Neural progenitor cell (in vitro differentiated cells): ENCODE measurements around the gene OTOGL. TPM values are rescaled to one million over a fixed set of nuclear protein-coding genes. Genes with fewer than 3 reads are reported as not detected.

Experiments
- DNase-seq: peaks from one replicate; pipeline ENCODE4 v3.0.0-alpha.2; 2016; ENCODE audit warnings: low spot score
- H2AFZ ChIP-seq: fragments of 200-600 bp; sonication (generic); replicated peaks from 2 replicates; pipeline ENCODE4 v1.6.1; 2016; ENCODE audit warnings: antibody characterized with exemption
- H3F3A ChIP-seq: fragments of 200-600 bp; sonication (generic); 2 replicates; pipeline ENCODE4 v1.6.1; 2016; ENCODE audit warnings: antibody characterized with exemption, low read depth
- H3K27ac ChIP-seq: fragments of 200-600 bp; sonication (generic); 2 replicates; pipeline ENCODE4 v1.5.1; 2016; ENCODE audit warnings: mild to moderate bottlenecking
- H3K27me3 ChIP-seq: fragments of 200-600 bp; sonication (generic); 2 replicates; pipeline ENCODE4 v1.6.1; 2016; ENCODE audit warnings: mild to moderate bottlenecking, moderate library complexity
- H3K36me3 ChIP-seq: fragments of 200-600 bp; sonication (generic); 2 replicates; pipeline ENCODE4 v1.5.1; 2016
- H3K4me1 ChIP-seq: fragments of 200-600 bp; sonication (generic); 2 replicates; pipeline ENCODE4 v1.6.1; 2016; ENCODE audit warnings: mixed run types
- H3K4me2 ChIP-seq: fragments of 200-600 bp; sonication (generic); 2 replicates; pipeline ENCODE4 v1.6.1; 2016
- H3K4me3 ChIP-seq: fragments of 200-600 bp; sonication (generic); 2 replicates; pipeline ENCODE4 v1.5.1; 2016
- H3K79me2 ChIP-seq: fragments of 200-600 bp; sonication (generic); 2 replicates; pipeline ENCODE4 v1.6.1; 2016; ENCODE audit warnings: low read depth
- H3K9ac ChIP-seq: fragments of 200-600 bp; sonication (generic); 2 replicates; pipeline ENCODE4 v1.6.1; 2016
- H3K9me3 ChIP-seq: fragments of 200-600 bp; sonication (generic); 2 replicates; pipeline ENCODE4 v1.5.1; 2016; ENCODE audit warnings: low read depth
- H4K20me1 ChIP-seq: fragments of 200-600 bp; sonication (generic); 2 replicates; pipeline ENCODE4 v1.6.1; 2016; ENCODE audit warnings: low read depth
- H3K27ac Mint-ChIP-seq: 3 replicates; pipeline ENCODE4 v1.8.0; 2021; ENCODE audit warnings: mixed read lengths
- H3K27me3 Mint-ChIP-seq: 2 replicates; pipeline ENCODE4 v1.8.0; 2022; ENCODE audit warnings: low read depth, mild to moderate bottlenecking, inconsistent platforms, moderate library complexity, mixed read lengths; ENCODE audit not compliant: insufficient read depth
- H3K36me3 Mint-ChIP-seq: 3 replicates; pipeline ENCODE4 v1.8.0; 2021; ENCODE audit warnings: mixed read lengths
- H3K4me1 Mint-ChIP-seq: 3 replicates; pipeline ENCODE4 v1.8.0; 2021; ENCODE audit warnings: mixed read lengths
- H3K4me3 Mint-ChIP-seq: 3 replicates; pipeline ENCODE4 v1.8.0; 2021; ENCODE audit warnings: mild to moderate bottlenecking, moderate library complexity, mixed read lengths
- H3K9me3 Mint-ChIP-seq: 3 replicates; pipeline ENCODE4 v1.8.0; 2020; ENCODE audit warnings: mixed read lengths
- EZH2 ChIP-seq: fragments of 200-600 bp; sonication (generic); IDR thresholded peaks from 2 replicates; pipeline ENCODE4 v1.6.1; 2017; ENCODE audit warnings: antibody characterized with exemption, mild to moderate bottlenecking, moderate library complexity
- EZH2phosphoT487 ChIP-seq: fragments of 200-600 bp; sonication (generic); IDR thresholded peaks from 2 replicates; pipeline ENCODE4 v1.6.1; 2017; ENCODE audit warnings: antibody characterized with exemption
- total RNA-seq: library from RNA; depleted of rRNA; stranded (reverse); fragments of >200 nt; gene quantifications from 2 replicates; pipeline ENCODE4 v1.2.3, GENCODE V29; 2015; ENCODE audit warnings: low replicate concordance
- TF ChIP-seq, protein P1 (sequence below): fragments of 200-600 bp; sonication (generic); IDR thresholded peaks from 2 replicates; pipeline ENCODE4 v1.5.1; 2017; ENCODE audit warnings: antibody characterized with exemption, mild to moderate bottlenecking

Gene OTOGL
- total RNA-seq, 1 donor from 2014 or later: 0.13 TPM

DNA sequence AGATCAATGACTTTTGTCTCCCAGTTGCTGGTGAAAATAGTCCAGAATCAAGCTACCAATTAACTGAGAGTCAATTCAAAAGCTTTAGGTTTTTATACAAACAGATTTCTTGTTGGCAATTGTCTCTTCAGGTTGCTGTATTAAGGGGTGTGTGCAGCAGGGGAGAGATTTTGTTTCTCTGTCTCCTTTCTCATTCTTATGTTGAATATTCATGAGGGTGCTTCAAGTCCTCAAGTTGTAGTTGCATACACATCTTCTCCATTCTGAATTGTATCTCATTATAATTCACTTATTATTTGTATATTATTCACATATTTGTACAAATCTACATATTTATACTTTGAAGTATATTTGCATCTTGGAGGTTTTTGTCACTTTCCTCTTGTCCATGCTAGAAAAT is 218.0 kb downstream of the OTOGL start:
- no peak for TF ChIP-seq EZH2phosphoT487
- Histone ChIP-seq H3K27me3 (peaks cover 7% of the 10 kb centered on the region), H3K79me2 (no peaks in the 10 kb centered on the region), H3K4me1 (peaks cover 16% of the 10 kb centered on the region), H3K27ac (no peak overlapping the region), H3K4me2 (peak overlapping the region; percentile 9), H3K36me3 (no peaks in the 10 kb centered on the region), H3F3A (no peaks in the 10 kb centered on the region), H3K9me3 (no peaks in the 10 kb centered on the region), H3K4me3 (no peak overlapping the region), H2AFZ (no peak overlapping the region), H3K9ac (no peak overlapping the region), H4K20me1 (no peaks in the 10 kb centered on the region)
- Mint-ChIP-seq H3K9me3 (no peaks in the 10 kb centered on the region), H3K27ac (no peak overlapping the region), H3K27me3 (no peaks in the 10 kb centered on the region), H3K4me3 (no peak overlapping the region), H3K4me1 (peaks cover 10% of the 10 kb centered on the region), H3K36me3 (no peaks in the 10 kb centered on the region)
- DNase-seq: no peak

DNA sequence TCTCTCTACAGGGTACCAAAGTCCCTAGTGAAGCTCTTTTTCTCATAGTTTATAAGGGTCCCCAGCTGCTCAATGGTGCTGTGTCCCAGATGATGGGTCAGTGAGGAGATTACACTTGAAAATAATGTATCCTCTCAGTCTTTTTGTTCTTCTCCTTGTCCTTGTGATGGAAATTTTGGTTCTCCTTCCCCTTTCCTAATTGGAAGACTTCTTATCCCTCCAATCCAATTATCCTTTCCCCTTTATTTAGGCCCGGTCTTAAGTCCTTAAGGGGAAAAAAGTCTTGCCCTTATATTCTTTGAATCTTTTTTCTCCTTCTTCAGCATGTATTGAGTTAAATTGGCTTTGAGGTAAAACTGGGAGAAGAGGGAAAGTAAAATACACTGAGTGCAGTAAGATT is 218.6 kb downstream of the OTOGL start:
- Mint-ChIP-seq H3K4me3 (no peak overlapping the region), H3K4me1 (peaks cover 10% of the 10 kb centered on the region), H3K27ac (no peak overlapping the region), H3K27me3 (no peaks in the 10 kb centered on the region), H3K9me3 (no peaks in the 10 kb centered on the region), H3K36me3 (no peaks in the 10 kb centered on the region)
- H3K4me1 ChIP-seq: peaks cover 16% of the 10 kb centered on the region
- no peak overlapping the region for H3K4me3 ChIP-seq
- no peaks in the 10 kb centered on the region for H3K9me3 ChIP-seq
- no peaks in the 10 kb centered on the region for H3K79me2 ChIP-seq
- no peak overlapping the region for H3K9ac ChIP-seq
- H2AFZ ChIP-seq: no peak overlapping the region
- H3K27me3 ChIP-seq: peaks cover 7% of the 10 kb centered on the region
- TF ChIP-seq, protein P1, sequence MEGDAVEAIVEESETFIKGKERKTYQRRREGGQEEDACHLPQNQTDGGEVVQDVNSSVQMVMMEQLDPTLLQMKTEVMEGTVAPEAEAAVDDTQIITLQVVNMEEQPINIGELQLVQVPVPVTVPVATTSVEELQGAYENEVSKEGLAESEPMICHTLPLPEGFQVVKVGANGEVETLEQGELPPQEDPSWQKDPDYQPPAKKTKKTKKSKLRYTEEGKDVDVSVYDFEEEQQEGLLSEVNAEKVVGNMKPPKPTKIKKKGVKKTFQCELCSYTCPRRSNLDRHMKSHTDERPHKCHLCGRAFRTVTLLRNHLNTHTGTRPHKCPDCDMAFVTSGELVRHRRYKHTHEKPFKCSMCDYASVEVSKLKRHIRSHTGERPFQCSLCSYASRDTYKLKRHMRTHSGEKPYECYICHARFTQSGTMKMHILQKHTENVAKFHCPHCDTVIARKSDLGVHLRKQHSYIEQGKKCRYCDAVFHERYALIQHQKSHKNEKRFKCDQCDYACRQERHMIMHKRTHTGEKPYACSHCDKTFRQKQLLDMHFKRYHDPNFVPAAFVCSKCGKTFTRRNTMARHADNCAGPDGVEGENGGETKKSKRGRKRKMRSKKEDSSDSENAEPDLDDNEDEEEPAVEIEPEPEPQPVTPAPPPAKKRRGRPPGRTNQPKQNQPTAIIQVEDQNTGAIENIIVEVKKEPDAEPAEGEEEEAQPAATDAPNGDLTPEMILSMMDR: no peak
- TF ChIP-seq EZH2phosphoT487: peak; percentile 97
- no peak for TF ChIP-seq EZH2
- no peaks in the 10 kb centered on the region for H3K36me3 ChIP-seq
- H3F3A ChIP-seq: no peaks in the 10 kb centered on the region
- H4K20me1 ChIP-seq: no peaks in the 10 kb centered on the region
- DNase-seq: peak; percentile 50
- no peak overlapping the region for H3K27ac ChIP-seq
- peak overlapping the region; percentile 9 for H3K4me2 ChIP-seq

DNA sequence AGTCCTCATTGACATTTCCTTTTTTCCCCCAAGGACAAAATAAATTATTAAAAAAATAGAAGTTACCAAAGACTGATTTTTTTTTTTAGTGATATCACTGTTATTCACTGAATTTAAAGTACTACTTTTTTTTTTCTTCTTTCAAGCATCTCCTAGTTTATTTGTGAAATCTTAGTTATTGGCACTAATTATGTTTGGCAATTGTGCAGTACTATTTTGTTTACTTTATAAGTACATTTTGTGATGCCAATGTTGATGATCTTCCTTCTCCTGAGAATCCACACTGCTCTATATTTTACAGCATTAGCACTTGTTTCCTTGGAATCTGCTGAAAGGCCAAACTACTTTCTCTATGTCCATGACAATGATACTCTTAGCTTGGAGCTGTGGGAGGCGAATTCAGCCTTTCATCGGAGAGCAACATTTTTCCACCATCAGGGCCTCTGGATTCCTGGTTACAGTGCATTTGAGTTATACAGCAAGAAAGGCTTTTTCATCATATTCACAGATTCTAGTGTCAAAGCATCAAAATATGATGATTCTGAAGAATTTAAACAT is 220.9 kb downstream of the OTOGL start:
- Histone ChIP-seq H3K36me3 (no peaks in the 10 kb centered on the region), H3K4me1 (peaks cover 16% of the 10 kb centered on the region), H3K27ac (no peak overlapping the region), H3K9ac (no peak overlapping the region), H3K27me3 (peaks cover 7% of the 10 kb centered on the region), H2AFZ (no peak overlapping the region), H3F3A (no peaks in the 10 kb centered on the region), H3K4me3 (no peak overlapping the region), H3K9me3 (no peaks in the 10 kb centered on the region), H3K79me2 (no peaks in the 10 kb centered on the region), H4K20me1 (no peaks in the 10 kb centered on the region), H3K4me2 (no peak overlapping the region)
- no peak overlapping the region for H3K27ac Mint-ChIP-seq
- peaks cover 10% of the 10 kb centered on the region for H3K4me1 Mint-ChIP-seq
- no peak overlapping the region for H3K4me3 Mint-ChIP-seq
- no peaks in the 10 kb centered on the region for H3K9me3 Mint-ChIP-seq
- DNase-seq: no peak
- H3K36me3 Mint-ChIP-seq: no peaks in the 10 kb centered on the region
- H3K27me3 Mint-ChIP-seq: no peaks in the 10 kb centered on the region
- TF ChIP-seq EZH2phosphoT487: no peak

DNA sequence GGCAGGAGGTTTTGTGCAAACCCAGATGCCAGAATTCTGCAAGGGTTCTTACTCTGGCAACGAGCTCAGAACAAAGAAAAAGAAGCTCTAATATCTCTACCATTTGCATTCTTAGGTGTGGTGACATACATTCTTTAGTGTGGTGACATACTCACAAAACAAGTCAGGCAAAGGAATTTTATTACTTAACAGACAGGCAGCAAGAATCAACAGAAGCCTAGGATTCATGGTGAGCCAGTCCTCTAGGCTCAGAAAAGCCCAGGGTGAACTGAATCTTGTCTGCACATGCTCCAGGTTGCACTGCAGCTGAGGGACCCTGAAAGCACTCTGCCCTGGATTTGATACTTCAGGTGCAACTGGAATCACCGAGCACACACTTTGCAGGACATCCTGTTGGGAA is 222.3 kb downstream of the OTOGL start:
- Histone ChIP-seq H3K9ac (no peak overlapping the region), H3K27ac (no peak overlapping the region), H3K9me3 (no peaks in the 10 kb centered on the region), H3K4me1 (peaks cover 16% of the 10 kb centered on the region), H3K36me3 (no peaks in the 10 kb centered on the region), H3K4me3 (no peak overlapping the region), H3F3A (no peaks in the 10 kb centered on the region), H2AFZ (no peak overlapping the region), H3K79me2 (no peaks in the 10 kb centered on the region), H4K20me1 (no peaks in the 10 kb centered on the region), H3K27me3 (peaks cover 7% of the 10 kb centered on the region), H3K4me2 (no peak overlapping the region)
- Mint-ChIP-seq H3K4me1 (peaks cover 10% of the 10 kb centered on the region), H3K27me3 (no peaks in the 10 kb centered on the region), H3K36me3 (no peaks in the 10 kb centered on the region), H3K27ac (no peak overlapping the region), H3K4me3 (no peak overlapping the region), H3K9me3 (no peaks in the 10 kb centered on the region)
- no peak for DNase-seq
- no peak for TF ChIP-seq EZH2phosphoT487
- no peak for TF ChIP-seq EZH2
- TF ChIP-seq, protein P1: no peak
